NOMO-1 treated with DMSO at 0.1 percent for 48 hours (cell line): Measurements from ENCODE around the gene UACA.
A peak's percentile ranks its signal among the peaks of the same experiment; 100 is the strongest.
"Not testable (repeated sequence)": the region's sequence is repeated elsewhere in the genome, so short reads cannot be mapped to it uniquely, and the experiment has no call there.

Source experiments
- DNase-seq: peaks from one replicate; lab custom pipeline; 2025; ENCODE audit not compliant: unreplicated experiment; lab: John Stamatoyannopoulos, UW

UACA gene

DNA sequence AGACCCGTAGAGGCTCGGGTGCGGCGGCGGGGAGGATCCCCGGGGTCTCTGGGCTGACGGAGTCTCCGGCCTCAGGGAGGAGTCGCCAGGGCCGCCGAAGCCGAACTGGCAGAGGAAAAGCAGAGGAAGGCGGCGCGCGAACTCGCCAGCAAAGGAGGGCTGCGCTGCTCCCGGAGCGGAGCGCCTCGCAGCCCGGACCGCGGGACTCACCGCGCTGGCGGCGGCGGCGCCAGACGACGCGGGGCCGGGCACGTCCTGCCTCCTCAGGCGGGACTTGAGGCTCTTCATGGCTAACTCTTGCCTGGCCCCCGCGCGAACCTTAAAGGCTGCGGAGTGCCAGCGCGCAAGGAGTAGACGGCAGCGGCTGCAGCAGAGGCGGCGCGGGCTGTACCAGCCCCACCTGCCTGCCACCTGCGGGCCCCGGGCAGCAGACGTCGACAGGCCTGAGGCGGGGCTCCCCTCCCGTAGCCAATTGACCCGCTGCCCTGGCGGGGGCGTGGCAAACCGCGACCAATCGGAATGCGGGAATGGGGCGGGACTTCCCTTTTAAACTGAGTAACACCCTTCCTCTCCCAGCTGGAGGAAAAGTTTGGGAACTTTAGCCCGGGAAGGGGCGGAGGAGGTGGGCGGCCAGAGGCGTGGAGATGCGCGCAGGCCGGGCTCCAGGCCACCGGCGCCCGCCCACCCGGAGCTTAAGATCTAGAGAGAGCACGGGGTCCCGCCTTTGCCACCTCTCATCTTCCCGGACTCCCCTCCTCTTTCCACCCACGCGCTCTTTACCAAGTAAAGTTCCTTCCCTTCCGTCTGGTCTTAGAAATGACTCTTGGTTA, at the start of gene UACA:
TSS of gene UACA (minus strand) at position 439 of the 830 bp plus-strand sequence. CDS start at position 288, 151 bp downstream.
- DNase-seq: peak; percentile 77

DNA sequence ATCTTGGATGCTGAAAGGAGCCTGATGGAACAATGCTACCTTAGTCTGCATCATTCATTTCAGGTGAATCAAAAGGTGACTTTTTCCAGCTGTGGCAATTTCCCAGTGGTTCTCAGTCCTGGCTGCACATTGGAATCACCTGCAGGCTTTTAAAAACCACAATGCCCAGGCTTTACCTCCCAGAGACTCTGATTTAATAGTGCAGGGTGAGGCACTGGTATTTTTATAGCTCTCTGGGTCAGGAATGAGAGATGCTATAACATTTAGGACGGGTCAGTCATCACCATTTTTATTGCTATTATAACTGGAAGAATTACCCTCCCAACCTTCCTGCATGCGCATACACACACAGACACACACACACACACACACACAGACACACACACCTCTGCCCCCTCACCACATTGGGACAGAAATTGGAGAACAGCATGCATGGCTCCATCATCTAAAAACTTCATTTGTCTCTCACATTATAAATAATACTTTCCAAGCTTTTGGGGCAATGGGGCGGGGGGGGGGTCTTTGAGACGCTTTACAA, 49.5 kb upstream of the UACA start:
- DNase-seq: no peak

- DNase-seq: no peak
These were observed 47.7 kb upstream of the UACA start for GRCh38 chr15:70810916-70811578.

DNA sequence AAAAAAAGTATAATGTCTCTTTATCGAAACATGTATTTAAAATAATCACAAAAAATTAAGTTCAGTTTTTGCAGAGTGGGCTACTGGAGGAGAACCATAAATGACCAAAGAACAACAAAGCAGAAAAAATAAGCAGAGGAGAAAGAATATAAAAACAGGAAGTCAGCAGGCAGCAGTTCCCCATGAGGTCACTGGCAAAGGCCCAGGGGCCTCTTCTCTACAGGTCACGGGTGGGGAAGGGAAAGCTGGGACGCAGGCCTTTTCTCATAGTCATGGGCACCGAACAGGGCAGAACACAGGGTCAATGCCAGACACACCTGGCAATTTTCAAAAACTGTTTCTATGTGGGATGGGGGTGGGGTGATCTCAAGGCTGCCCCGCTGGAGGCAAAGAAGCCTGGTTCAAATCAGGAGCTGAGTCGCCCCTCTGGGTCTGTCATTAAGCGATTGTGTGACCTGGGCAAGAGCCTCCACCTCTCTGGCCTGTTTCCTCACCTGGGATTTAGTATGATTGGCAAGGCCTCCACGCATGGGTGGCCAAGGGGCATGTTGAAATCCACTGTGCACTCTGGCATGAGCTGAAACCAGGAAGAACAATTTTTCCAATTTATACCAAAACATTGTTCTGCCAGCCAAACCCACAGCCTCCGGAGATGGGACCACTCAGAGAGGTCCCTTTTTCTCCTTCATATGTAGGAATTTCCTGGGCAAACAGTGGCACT, 43.8 kb upstream of the UACA start:
- DNase-seq: peak; percentile 52

- DNase-seq: not testable (repeated sequence)
These were observed 41.0 kb upstream of the UACA start for GRCh38 chr15:70804388-70804787.

- no peak for DNase-seq
These were observed 39.3 kb upstream of the UACA start for GRCh38 chr15:70802629-70803028.

DNA sequence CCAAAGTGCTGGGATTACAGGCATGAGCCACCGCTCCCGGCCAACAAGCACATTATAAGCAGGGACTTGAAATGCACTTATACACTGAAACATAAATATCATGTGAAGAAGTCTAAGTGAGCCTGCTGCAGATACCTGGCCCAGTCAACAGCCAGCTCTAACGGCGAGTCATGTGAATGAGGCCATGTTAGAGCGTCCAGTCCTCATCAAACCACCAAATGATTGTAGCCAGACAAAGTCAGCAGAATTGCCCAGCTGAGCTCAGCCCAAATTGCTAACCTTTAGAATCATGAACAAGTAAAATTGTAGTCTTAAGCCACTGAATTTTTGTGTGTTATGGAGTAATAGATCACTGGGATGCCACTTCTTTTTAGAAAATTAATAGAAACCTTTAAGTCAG, 37.8 kb upstream of the UACA start:
- DNase-seq: no peak

DNA sequence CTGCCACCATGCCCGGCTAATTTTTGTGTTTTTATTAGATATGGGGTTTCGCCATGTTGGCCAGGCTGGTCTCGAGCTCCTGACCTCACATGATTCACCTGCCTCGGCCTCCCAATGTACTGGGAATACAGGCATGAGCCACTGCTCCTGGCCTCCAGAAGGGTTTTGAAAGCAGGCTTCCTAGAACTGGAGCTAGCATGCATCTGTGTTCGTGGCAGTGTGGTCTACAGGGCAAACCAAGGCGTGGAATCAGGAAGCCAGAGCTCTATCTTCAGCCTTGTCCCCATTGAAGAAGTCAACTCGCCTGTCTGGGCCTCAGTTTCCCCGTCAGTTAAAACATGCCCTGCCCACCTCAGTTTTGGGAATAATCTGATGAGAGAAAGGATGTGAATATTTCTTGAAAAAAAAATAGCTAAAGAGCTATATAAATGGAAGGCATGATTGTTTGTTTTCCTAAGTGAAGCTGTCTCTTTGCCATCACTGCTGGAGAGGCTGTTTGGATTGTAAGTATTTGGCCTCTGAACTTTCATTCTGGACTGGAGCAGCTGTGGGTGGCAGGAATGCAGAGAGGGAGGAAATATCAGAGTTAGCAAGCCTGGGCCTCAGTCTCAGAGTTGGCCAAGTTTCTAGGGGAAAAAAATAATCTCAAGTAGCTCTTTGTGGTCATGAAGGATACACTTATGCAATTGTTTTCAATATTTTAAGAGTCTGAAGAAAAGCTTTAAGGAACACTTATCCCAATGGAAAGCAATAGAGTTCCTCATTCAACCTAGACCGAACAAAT, 36.5 kb upstream of the UACA start:
- no peak for DNase-seq

- no peak for DNase-seq
These were observed 34.1 kb upstream of the UACA start for GRCh38 chr15:70797464-70797863.

DNA sequence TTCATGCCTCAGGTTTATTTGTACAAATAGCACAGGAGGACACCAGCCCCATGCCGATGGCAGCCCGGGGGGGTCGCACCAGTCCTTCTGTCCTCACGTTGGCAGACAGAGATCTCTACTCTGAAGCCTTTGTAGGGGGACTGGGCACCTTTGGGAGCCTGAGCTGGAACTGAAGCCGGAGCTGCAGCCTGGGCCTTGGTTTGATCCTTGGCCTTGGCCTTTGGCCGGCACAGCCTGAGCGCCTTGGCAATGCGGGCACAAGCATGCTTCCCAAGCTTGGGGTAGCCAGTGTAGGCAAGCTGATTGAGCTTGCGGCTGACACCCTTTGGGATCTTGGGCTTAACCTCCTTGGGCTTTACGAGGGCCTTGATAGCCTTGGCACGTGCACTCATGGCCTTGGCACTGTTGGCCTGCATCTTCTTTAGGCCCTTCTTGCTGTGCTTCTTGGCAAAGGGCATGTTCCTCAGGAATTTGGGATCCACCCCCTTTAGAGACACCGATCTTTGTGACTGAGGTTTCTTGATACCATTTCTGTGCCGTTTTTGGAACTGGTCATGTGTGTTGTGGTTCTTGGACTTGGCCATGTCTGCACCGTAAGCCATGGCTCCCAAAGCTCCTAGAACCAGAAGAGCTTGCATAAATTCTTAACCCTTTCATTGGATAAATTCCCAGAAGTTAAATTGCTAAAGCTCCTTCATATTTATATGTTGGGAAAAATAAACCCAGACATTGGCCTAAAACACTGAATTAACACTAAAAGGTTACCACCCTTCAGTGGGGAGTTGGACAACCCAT, 33.4 kb upstream of the UACA start:
- DNase-seq: no peak

DNA sequence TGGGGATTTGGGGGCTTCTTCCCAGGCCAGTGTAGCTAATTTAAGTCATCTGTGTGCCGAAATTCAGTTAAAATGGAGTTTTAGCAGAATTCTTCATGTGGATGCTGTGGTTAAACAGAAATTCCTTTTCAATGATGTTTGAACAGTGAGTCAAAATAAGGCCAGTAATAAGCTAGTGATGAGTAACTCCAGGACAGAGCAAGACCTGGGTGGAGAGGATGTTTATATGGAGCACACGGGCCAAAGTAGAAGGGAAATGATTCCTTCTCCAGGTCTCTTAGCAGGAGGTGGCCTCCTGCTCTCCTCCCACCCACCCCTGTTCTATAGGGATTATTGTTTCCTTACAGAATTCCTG, 31.9 kb upstream of the UACA start:
- no peak for DNase-seq

- DNase-seq: no peak
These were observed 31.4 kb upstream of the UACA start for GRCh38 chr15:70794596-70795310.

DNA sequence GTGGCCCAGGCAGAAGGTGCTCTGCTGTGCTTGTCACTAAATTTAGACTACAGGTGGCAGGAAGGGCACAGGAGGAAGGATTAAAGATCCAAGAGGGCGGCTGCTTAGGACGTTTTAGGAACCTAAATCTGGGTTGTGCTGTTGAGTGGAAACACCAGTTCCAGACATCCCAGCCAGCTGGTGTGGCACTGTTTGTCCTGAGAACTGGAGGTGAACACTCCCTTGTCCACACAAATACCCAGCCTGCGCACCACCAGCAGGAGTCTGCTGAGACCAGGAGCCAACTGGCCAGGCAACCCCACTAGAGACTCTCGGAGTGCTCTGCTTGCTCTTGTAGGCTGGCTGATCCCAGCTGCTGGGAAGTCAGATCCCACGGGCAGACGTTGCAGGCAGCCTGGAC, 30.3 kb upstream of the UACA start:
- DNase-seq: no peak

GRCh38 chr15:70792171-70792573, 28.8 kb upstream of the UACA start:
- no peak for DNase-seq

DNA sequence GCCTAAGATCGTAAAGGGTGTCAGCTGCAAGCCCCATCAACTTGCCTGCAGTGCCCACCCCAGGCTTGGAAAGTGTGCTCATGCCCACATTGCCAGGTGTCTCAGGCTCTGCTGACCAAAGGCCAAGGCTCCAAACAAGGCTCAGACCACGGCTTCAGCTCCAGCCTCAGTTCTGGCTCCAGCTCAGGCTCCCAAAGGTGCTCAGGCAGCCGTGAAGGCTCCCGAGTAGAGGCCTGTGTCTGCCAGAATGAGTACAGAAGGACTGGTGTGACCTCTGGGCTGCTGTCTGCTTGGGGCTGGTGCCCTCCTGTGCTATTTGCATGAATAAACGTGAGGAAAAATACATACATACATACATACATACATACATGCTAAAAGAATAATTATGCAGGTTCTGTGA, 27.9 kb upstream of the UACA start:
- no peak for DNase-seq

GRCh38 chr15:70789213-70789612, 25.9 kb upstream of the UACA start:
- DNase-seq: no peak

DNA sequence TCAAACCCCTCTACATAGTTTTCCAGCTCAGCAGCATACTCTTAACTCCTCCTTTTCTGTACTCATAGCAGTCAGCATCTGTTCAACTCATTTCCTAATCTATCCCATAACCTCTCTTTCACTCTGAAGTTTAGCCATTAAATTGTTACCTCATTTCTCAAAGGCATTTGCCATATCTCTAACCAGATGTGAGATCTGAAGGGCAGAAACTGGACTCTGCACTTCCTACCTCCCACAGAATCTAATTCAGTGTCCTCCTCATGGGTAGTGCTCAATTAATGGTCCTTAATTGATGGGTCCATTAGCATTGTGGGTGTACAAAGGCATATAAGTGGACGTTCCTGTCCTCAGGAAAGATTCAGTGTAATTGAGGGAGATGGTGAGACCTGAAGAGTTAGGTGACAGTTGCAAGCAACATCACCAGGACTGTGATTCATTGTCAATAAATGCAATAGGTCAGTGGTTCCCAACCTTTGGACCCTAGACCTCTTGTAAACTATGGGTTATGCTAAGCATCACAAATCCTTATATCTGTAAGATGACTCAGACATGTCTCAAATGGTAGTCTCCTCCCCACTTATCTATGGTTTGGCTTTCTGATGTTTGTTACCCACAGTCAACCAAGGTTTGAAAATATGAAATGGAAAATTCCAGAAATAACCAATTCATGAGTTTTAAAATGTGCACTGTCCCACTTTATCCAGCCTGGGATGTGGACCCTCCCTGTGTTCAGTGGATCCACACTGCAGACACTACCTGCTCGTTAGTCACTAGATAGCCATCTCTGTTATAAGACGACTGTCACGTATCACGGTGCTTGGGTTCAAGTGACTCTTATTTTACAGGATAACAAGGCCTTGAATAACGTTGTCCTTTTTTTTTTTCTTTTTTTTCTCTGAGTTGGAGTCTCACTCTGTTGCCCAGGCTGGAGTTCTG, 25.0 kb upstream of the UACA start:
- DNase-seq: no peak

GRCh38 chr15:70786996-70787395, 23.6 kb upstream of the UACA start:
- no peak for DNase-seq
